ENCODE results near the gene HNRNPF.

DNA sequence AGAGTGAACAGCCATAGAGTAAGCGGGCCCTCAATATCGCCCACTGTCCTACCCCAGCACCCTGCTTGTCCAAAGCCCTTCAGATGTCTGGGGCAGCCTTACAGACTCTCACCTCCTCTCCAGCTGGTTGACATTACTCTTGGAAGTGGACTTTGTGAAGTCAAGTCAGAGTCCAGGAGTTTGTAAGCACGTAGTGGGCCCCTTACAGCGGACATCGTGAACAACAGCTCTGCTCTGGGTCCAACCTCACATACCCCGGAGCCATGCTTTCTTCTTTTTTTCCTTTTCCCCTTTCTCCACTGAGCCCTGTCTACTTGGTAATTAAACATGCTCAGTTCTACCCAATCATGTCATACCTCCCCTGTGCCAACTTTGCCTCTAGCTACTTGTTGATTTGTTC, 17.5 kb downstream of the HNRNPF start:
- TF ChIP-seq, protein P1, sequence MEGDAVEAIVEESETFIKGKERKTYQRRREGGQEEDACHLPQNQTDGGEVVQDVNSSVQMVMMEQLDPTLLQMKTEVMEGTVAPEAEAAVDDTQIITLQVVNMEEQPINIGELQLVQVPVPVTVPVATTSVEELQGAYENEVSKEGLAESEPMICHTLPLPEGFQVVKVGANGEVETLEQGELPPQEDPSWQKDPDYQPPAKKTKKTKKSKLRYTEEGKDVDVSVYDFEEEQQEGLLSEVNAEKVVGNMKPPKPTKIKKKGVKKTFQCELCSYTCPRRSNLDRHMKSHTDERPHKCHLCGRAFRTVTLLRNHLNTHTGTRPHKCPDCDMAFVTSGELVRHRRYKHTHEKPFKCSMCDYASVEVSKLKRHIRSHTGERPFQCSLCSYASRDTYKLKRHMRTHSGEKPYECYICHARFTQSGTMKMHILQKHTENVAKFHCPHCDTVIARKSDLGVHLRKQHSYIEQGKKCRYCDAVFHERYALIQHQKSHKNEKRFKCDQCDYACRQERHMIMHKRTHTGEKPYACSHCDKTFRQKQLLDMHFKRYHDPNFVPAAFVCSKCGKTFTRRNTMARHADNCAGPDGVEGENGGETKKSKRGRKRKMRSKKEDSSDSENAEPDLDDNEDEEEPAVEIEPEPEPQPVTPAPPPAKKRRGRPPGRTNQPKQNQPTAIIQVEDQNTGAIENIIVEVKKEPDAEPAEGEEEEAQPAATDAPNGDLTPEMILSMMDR (IDR thresholded peaks at IDR 0.05) = no peak
- no peak for TF ChIP-seq EZH2 (IDR thresholded peaks at IDR 0.05)
- TF ChIP-seq EZH2phosphoT487 (IDR thresholded peaks at IDR 0.05) = no peak

Data from neural progenitor cell (in vitro differentiated cells).